Measurements from ENCODE around the gene SLC41A1. TPM values are rescaled to one million over a fixed set of nuclear protein-coding genes. Genes with fewer than 3 reads are reported as not detected.

Gene SLC41A1
- total and polyA plus RNA-seq, 2 donors (not counting 1 experiment from before 2014, with no cell fraction given), result 15.8 to 24.2 TPM

DNA sequence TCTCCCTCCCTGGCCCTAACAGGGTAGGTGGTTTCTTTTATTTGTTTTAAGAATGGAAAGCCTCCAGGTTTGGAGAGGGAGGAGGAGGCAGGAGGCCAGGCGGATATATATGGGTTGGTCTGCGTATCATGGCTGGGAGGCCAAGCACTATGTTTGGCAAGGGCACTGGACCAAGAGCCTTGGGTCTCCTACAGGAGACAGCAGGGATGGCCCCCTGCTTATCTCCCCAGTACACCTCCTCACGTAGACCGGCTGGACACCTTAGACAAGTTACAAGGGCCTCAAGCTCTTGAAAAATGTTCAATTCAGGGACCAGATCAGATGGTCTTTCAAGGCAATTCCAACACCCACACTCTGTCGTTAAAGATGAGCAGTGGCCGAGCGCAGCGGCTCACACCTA is 10.9 kb downstream of the SLC41A1 start:
- no peaks in the 10 kb centered on the region for H3K9me3 ChIP-seq (ENCODE audit: control extremely low read depth in 1 of 3, control insufficient read depth in 2 of 3, insufficient read depth in 1 of 3, low read length in 2 of 3)
- ATAC-seq (ENCODE audit: low read depth), result no peak
- 100% methylated on average over 4 of the region's 8 CpGs for WGBS (ENCODE audit: insufficient coverage)
- no peak for DNase-seq
- Mint-ChIP-seq H3K27me3 (no peaks in the 10 kb centered on the region), H3K9me3 (ENCODE audit: insufficient read depth) (no peaks in the 10 kb centered on the region), H3K4me1 (peaks cover 29% of the 10 kb centered on the region), H3K27ac (no peak overlapping the region), H3K4me3 (no peak overlapping the region)
- TF ChIP-seq, protein P1, sequence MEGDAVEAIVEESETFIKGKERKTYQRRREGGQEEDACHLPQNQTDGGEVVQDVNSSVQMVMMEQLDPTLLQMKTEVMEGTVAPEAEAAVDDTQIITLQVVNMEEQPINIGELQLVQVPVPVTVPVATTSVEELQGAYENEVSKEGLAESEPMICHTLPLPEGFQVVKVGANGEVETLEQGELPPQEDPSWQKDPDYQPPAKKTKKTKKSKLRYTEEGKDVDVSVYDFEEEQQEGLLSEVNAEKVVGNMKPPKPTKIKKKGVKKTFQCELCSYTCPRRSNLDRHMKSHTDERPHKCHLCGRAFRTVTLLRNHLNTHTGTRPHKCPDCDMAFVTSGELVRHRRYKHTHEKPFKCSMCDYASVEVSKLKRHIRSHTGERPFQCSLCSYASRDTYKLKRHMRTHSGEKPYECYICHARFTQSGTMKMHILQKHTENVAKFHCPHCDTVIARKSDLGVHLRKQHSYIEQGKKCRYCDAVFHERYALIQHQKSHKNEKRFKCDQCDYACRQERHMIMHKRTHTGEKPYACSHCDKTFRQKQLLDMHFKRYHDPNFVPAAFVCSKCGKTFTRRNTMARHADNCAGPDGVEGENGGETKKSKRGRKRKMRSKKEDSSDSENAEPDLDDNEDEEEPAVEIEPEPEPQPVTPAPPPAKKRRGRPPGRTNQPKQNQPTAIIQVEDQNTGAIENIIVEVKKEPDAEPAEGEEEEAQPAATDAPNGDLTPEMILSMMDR (IDR thresholded peaks at IDR 0.05), result no peak
- no peak for TF ChIP-seq EZH2 (IDR thresholded peaks at IDR 0.05; ENCODE audit: borderline replicate concordance, insufficient read depth, low read depth, low read length, poor library complexity, severe bottlenecking)
- no peak overlapping the region for H3K4me2 ChIP-seq (replicated peaks; ENCODE audit: low read depth, low read length, poor library complexity, severe bottlenecking)
- H2AFZ ChIP-seq (ENCODE audit: insufficient read depth, low read depth, low read length, poor library complexity, severe bottlenecking), result no peak overlapping the region
- H3K36me3 ChIP-seq (replicated peaks in 1 of 2; ENCODE audit: control extremely low read depth in 1 of 2, control insufficient read depth in 1 of 2, extremely low read depth in 1 of 2, insufficient read depth in 2 of 2, low read length in 1 of 2), result peaks cover 0 to 28% of the 10 kb centered on the region in 2 experiments
- no peak overlapping the region for H3K9ac ChIP-seq (ENCODE audit: low read length)
- no peak overlapping the region for H3K4me3 ChIP-seq (ENCODE audit: control extremely low read depth in 1 of 5, extremely low read depth in 1 of 5, insufficient read depth in 1 of 5, low read depth in 2 of 5, low read length in 4 of 5)
- H3K4me1 ChIP-seq (ENCODE audit: control insufficient read depth in 2 of 2, insufficient read depth in 2 of 2, low read length in 2 of 2), result peaks cover 16 to 17% of the 10 kb centered on the region in 2 donors
- intact Hi-C loops (cut with micrococcal nuclease), result no loop called here
- no peaks in the 10 kb centered on the region for H3K27me3 ChIP-seq (replicated peaks in 1 of 4; ENCODE audit: control extremely low read depth in 1 of 4, control insufficient read depth in 3 of 4, insufficient read depth in 4 of 4, low read length in 3 of 4)
- CTCF ChIA-PET, result interaction anchor here (1.9 kb wide), 1 partner anchor 10 kb away, joined by 5 read pairs; no protein-coding TSS in a partner anchor
- peaks cover 8% of the 10 kb centered on the region for H4K20me1 ChIP-seq (ENCODE audit: control insufficient read depth, insufficient read depth, low read length, poor library complexity, severe bottlenecking)
- no peak overlapping the region for H3K27ac ChIP-seq (ENCODE audit: low read length in 2 of 2)
- H3K79me2 ChIP-seq (ENCODE audit: control insufficient read depth, insufficient read depth, low read length), result peaks cover 16% of the 10 kb centered on the region
- POLR2A ChIA-PET, result no interaction called here

DNA sequence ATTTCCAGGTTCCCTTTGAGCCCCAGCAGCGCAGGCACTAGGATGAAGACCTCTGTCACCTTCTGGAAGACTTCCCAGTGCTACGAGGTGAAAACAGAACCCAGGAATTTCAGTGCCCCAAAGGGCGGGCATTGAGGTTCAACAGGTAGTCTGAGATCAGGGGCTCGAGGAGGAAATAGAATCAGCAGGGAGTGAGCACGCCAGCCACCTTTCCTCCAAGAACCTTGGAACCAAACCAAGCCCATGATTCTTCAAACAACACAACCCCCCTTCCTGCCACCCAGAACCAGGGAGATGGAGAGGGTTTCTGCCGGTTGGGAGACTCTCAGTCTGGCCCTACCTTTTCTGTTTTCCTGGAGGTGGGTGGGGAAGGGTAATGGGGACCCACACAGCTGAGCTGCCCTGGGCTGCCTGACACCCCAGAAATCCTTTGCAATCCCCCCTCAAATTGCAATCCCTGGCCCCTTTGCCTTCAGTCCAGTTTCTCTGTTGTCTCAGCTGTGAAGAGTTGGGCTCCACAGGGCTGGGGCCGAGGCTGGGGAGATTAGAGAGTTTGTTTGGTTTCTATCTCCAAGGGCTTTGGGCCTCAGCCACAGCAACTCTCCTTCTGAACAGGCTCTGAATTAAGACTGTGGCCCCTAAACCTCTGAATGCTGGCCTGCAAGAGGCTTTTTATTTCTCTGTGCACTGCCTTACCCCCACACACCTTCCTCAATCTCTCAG is 11.9 kb downstream of the SLC41A1 start:
- Histone ChIP-seq H3K9me3 (ENCODE audit: control extremely low read depth in 1 of 3, control insufficient read depth in 2 of 3, insufficient read depth in 1 of 3, low read length in 2 of 3) (no peaks in the 10 kb centered on the region), H3K79me2 (ENCODE audit: control insufficient read depth, insufficient read depth, low read length) (peaks cover 16% of the 10 kb centered on the region), H3K4me2 (replicated peaks; ENCODE audit: low read depth, low read length, poor library complexity, severe bottlenecking) (no peak overlapping the region), H4K20me1 (ENCODE audit: control insufficient read depth, insufficient read depth, low read length, poor library complexity, severe bottlenecking) (peaks cover 8% of the 10 kb centered on the region), H3K4me1 (ENCODE audit: control insufficient read depth in 2 of 2, insufficient read depth in 2 of 2, low read length in 2 of 2) (peaks cover 12 to 14% of the 10 kb centered on the region in 2 donors), H3K36me3 (replicated peaks in 1 of 2; ENCODE audit: control extremely low read depth in 1 of 2, control insufficient read depth in 1 of 2, extremely low read depth in 1 of 2, insufficient read depth in 2 of 2, low read length in 1 of 2) (peaks cover 0 to 36% of the 10 kb centered on the region in 2 experiments), H3K27me3 (replicated peaks in 1 of 4; ENCODE audit: control extremely low read depth in 1 of 4, control insufficient read depth in 3 of 4, insufficient read depth in 4 of 4, low read length in 3 of 4) (no peaks in the 10 kb centered on the region), H3K4me3 (ENCODE audit: control extremely low read depth in 1 of 5, extremely low read depth in 1 of 5, insufficient read depth in 1 of 5, low read depth in 2 of 5, low read length in 4 of 5) (no peak overlapping the region), H2AFZ (ENCODE audit: insufficient read depth, low read depth, low read length, poor library complexity, severe bottlenecking) (no peak overlapping the region), H3K27ac (ENCODE audit: low read length in 2 of 2) (no peak overlapping the region), H3K9ac (ENCODE audit: low read length) (no peak overlapping the region)
- ATAC-seq (ENCODE audit: low read depth) (no peak), DNase-seq (no peak)
- no peak overlapping the region for H3K27ac Mint-ChIP-seq
- no peak overlapping the region for H3K4me3 Mint-ChIP-seq
- intact Hi-C loops (cut with micrococcal nuclease), result no loop called here
- peaks cover 21% of the 10 kb centered on the region for H3K4me1 Mint-ChIP-seq
- ChIA-PET POLR2A (no interaction called here), CTCF (interaction anchor here (1.5 to 1.9 kb wide), 2 partner anchors 9 to 176 kb away, joined by 4 to 5 read pairs; no protein-coding TSS in a partner anchor)
- WGBS (ENCODE audit: insufficient coverage), result 100% methylated on average over 2 of the region's 7 CpGs
- H3K9me3 Mint-ChIP-seq (ENCODE audit: insufficient read depth), result no peaks in the 10 kb centered on the region
- TF ChIP-seq, protein P1 (IDR thresholded peaks at IDR 0.05), result no peak
- TF ChIP-seq EZH2 (IDR thresholded peaks at IDR 0.05; ENCODE audit: borderline replicate concordance, insufficient read depth, low read depth, low read length, poor library complexity, severe bottlenecking), result no peak
- H3K27me3 Mint-ChIP-seq, result no peaks in the 10 kb centered on the region

All from B cell (primary cell).